Stimulated activated naive CD8-positive, alpha-beta T cell treated with anti-CD3 and anti-CD28 coated beads, Interleukin-15, Interleukin-2, amounts not matched to agents 100 U/mL and 50 U/mL, for 24 hours (primary cell): ENCODE results near the gene GRK2.
"Not testable (repeated sequence)": the region's sequence is repeated elsewhere in the genome, so short reads cannot be mapped to it uniquely, and the experiment has no call there.

Experiments used
- ATAC-seq: fragments of 150-1000 bp; cut with Tn5 transposase; one replicate; pipeline ENCODE4 v1.10.0; 2021
- DNase-seq: peaks from one replicate; pipeline ENCODE4 v3.0.0; 2021

The GRK2 gene

GRCh38 chr11:67266449-67267187 lies at the start of gene GRK2:
TSS of gene GRK2 (plus strand) at chr11:67266473. CDS start at chr11:67266700, 227 bp downstream.
- DNase-seq (peak; percentile 64), ATAC-seq (peak; percentile 3)

GRCh38 chr11:67227726-67228125 lies 38.5 kb upstream of the GRK2 start:
- ATAC-seq = no peak

GRCh38 chr11:67230406-67230805 lies 35.9 kb upstream of the GRK2 start:
- DNase-seq = no peak
- no peak for ATAC-seq

More at GRCh38 chr11:67227726-67228125, 38.5 kb upstream of the GRK2 start:
- no peak for DNase-seq

- DNase-seq (no peak), ATAC-seq (no peak)
These were observed 35.4 kb upstream of the GRK2 start for GRCh38 chr11:67230886-67231285.

GRCh38 chr11:67233584-67234190 lies 32.6 kb upstream of the GRK2 start:
- DNase-seq (no peak), ATAC-seq (no peak)

GRCh38 chr11:67234571-67234970 lies 31.7 kb upstream of the GRK2 start:
- ATAC-seq, DNase-seq: not testable (repeated sequence)

GRCh38 chr11:67237574-67237973 lies 28.7 kb upstream of the GRK2 start:
- DNase-seq = no peak
- ATAC-seq = no peak

- DNase-seq (no peak), ATAC-seq (no peak)
These were observed 27.1 kb upstream of the GRK2 start for GRCh38 chr11:67238894-67239782.

GRCh38 chr11:67239783-67240575 lies 26.3 kb upstream of the GRK2 start:
- ATAC-seq (peak; percentile 96), DNase-seq (peak; percentile 94)

GRCh38 chr11:67240576-67241389 lies 25.5 kb upstream of the GRK2 start:
- ATAC-seq (peak; percentile 57), DNase-seq (peak; percentile 86)

GRCh38 chr11:67242548-67242947 lies 23.7 kb upstream of the GRK2 start:
- no peak for ATAC-seq

GRCh38 chr11:67243051-67243450 lies 23.2 kb upstream of the GRK2 start:
- no peak for ATAC-seq
- no peak for DNase-seq

More at GRCh38 chr11:67242548-67242947, 23.7 kb upstream of the GRK2 start:
- DNase-seq = no peak

- ATAC-seq (no peak), DNase-seq (no peak)
These were observed 21.2 kb upstream of the GRK2 start for GRCh38 chr11:67245046-67245445.

- ATAC-seq (no peak), DNase-seq (no peak)
These were observed 18.2 kb upstream of the GRK2 start for GRCh38 chr11:67247946-67248550.

- ATAC-seq (no peak), DNase-seq (no peak)
These were observed 17.6 kb upstream of the GRK2 start for GRCh38 chr11:67248653-67249052.

- DNase-seq = no peak
- no peak for ATAC-seq
These were observed 15.9 kb upstream of the GRK2 start for GRCh38 chr11:67250059-67251043.

GRCh38 chr11:67251841-67252240 lies 14.4 kb upstream of the GRK2 start:
- DNase-seq (no peak), ATAC-seq (no peak)

- ATAC-seq = peak; percentile 40
- peak; percentile 25 for DNase-seq
These were observed 13.4 kb upstream of the GRK2 start for GRCh38 chr11:67252831-67253239.
